H1 (cell line): ENCODE data around the gene TNP2. TPM values are rescaled to one million over a fixed set of nuclear protein-coding genes. Genes with fewer than 3 reads are reported as not detected.

Experiments used
- CBX5 ChIP-seq: fragments of 300-800, 300-1000 bp; sonication (generic); IDR thresholded peaks from 2 replicates; pipeline ENCODE4 v1.7.1; 2016; ENCODE audit warnings: antibody characterized with exemption, low read length, low read depth
- EP300 ChIP-seq, 2 experiments: IDR thresholded peaks; 1 replicate in 1 of 2; 2 replicates in 1 of 2; pipeline ENCODE4 v1.6.1; 2011 to 2012; ENCODE audit warnings: low read depth in 2 of 2, low read length in 2 of 2, mild to moderate bottlenecking in 2 of 2, borderline replicate concordance in 1 of 2, inconsistent platforms in 1 of 2, moderate library complexity in 1 of 2
- FOSL1 ChIP-seq: IDR thresholded peaks from 2 replicates; pipeline ENCODE4 v1.6.1; 2011; ENCODE audit warnings: mild to moderate bottlenecking, low read depth, low read length, moderate library complexity; ENCODE audit not compliant: insufficient read depth
- KDM5A ChIP-seq: fragments of 200-600 bp; IDR thresholded peaks from 2 replicates; pipeline ENCODE4 v1.7.1; 2012; ENCODE audit warnings: mild to moderate bottlenecking, low read length, inconsistent platforms, mixed read lengths
- NRF1 ChIP-seq: IDR thresholded peaks from 2 replicates; pipeline ENCODE4 v1.6.1; 2011; ENCODE audit warnings: mild to moderate bottlenecking, low read depth, low read length, improper control_type of control experiment
- POU5F1 ChIP-seq: IDR thresholded peaks from 2 replicates; pipeline ENCODE4 v1.6.1; 2011; ENCODE audit warnings: low read depth, mild to moderate bottlenecking, low read length, moderate library complexity
- TAF7 ChIP-seq: optimal IDR thresholded peaks from 2 replicates; pipeline ENCODE3; 2011; ENCODE audit warnings: low read depth, mild to moderate bottlenecking, inconsistent platforms, low read length, moderate library complexity, borderline replicate concordance
- polyA plus RNA-seq, 7 experiments: library from polyadenylated mRNA; depleted of rRNA in 3 of 7; stranded (reverse) in 5 of 7; unstranded in 2 of 7; fragments of >200 nt in 5 of 7; fragments of 200-250 nt in 2 of 7; gene quantifications; 1 replicate in 5 of 7; 2 replicates in 1 of 7; 4 replicates in 1 of 7; pipeline versions ENCODE4 v1.2.1 to v1.2.3, GENCODE V29; 2011 to 2013; ENCODE audit warnings: missing spikeins in 2 of 7, mixed read lengths in 2 of 7
- total RNA-seq: library from RNA; stranded (reverse); fragmentation: NEBNext Ultra II Directional; extraction: Animal tissue kit (Norgen Biotek cat#: 25700); gene quantifications from 2 replicates; pipeline ENCODE4 v1.2.1, GENCODE V29; 2021
- TF ChIP-seq, protein P1 (sequence below): fragments of 300-600 bp; sonication (generic); IDR thresholded peaks from 2 replicates; pipeline ENCODE4 v1.7.1; 2012; ENCODE audit warnings: low read length, moderate library complexity, mild to moderate bottlenecking, inconsistent platforms; ENCODE audit not compliant: insufficient replicate concordance

TNP2 gene
- total and polyA plus RNA-seq, 2 of the 8 experiments (the other 6 are each of a cell fraction or from before 2014, with no cell fraction given), result not detected

GRCh38 chr16:11268921-11269375 lies at the start of gene TNP2 (continued):
- no peak for TF ChIP-seq FOSL1
- no peak for TF ChIP-seq KDM5A
- TF ChIP-seq TAF7, result no peak
- no peak for TF ChIP-seq EP300 (IDR thresholded peaks at IDR 0.05; ENCODE audit: borderline replicate concordance in 1 of 2, low read depth in 2 of 2, low read length in 2 of 2)
- TF ChIP-seq CBX5, result no peak
- no peak for TF ChIP-seq NRF1
- TF ChIP-seq POU5F1, result no peak
- TF ChIP-seq, protein P1, sequence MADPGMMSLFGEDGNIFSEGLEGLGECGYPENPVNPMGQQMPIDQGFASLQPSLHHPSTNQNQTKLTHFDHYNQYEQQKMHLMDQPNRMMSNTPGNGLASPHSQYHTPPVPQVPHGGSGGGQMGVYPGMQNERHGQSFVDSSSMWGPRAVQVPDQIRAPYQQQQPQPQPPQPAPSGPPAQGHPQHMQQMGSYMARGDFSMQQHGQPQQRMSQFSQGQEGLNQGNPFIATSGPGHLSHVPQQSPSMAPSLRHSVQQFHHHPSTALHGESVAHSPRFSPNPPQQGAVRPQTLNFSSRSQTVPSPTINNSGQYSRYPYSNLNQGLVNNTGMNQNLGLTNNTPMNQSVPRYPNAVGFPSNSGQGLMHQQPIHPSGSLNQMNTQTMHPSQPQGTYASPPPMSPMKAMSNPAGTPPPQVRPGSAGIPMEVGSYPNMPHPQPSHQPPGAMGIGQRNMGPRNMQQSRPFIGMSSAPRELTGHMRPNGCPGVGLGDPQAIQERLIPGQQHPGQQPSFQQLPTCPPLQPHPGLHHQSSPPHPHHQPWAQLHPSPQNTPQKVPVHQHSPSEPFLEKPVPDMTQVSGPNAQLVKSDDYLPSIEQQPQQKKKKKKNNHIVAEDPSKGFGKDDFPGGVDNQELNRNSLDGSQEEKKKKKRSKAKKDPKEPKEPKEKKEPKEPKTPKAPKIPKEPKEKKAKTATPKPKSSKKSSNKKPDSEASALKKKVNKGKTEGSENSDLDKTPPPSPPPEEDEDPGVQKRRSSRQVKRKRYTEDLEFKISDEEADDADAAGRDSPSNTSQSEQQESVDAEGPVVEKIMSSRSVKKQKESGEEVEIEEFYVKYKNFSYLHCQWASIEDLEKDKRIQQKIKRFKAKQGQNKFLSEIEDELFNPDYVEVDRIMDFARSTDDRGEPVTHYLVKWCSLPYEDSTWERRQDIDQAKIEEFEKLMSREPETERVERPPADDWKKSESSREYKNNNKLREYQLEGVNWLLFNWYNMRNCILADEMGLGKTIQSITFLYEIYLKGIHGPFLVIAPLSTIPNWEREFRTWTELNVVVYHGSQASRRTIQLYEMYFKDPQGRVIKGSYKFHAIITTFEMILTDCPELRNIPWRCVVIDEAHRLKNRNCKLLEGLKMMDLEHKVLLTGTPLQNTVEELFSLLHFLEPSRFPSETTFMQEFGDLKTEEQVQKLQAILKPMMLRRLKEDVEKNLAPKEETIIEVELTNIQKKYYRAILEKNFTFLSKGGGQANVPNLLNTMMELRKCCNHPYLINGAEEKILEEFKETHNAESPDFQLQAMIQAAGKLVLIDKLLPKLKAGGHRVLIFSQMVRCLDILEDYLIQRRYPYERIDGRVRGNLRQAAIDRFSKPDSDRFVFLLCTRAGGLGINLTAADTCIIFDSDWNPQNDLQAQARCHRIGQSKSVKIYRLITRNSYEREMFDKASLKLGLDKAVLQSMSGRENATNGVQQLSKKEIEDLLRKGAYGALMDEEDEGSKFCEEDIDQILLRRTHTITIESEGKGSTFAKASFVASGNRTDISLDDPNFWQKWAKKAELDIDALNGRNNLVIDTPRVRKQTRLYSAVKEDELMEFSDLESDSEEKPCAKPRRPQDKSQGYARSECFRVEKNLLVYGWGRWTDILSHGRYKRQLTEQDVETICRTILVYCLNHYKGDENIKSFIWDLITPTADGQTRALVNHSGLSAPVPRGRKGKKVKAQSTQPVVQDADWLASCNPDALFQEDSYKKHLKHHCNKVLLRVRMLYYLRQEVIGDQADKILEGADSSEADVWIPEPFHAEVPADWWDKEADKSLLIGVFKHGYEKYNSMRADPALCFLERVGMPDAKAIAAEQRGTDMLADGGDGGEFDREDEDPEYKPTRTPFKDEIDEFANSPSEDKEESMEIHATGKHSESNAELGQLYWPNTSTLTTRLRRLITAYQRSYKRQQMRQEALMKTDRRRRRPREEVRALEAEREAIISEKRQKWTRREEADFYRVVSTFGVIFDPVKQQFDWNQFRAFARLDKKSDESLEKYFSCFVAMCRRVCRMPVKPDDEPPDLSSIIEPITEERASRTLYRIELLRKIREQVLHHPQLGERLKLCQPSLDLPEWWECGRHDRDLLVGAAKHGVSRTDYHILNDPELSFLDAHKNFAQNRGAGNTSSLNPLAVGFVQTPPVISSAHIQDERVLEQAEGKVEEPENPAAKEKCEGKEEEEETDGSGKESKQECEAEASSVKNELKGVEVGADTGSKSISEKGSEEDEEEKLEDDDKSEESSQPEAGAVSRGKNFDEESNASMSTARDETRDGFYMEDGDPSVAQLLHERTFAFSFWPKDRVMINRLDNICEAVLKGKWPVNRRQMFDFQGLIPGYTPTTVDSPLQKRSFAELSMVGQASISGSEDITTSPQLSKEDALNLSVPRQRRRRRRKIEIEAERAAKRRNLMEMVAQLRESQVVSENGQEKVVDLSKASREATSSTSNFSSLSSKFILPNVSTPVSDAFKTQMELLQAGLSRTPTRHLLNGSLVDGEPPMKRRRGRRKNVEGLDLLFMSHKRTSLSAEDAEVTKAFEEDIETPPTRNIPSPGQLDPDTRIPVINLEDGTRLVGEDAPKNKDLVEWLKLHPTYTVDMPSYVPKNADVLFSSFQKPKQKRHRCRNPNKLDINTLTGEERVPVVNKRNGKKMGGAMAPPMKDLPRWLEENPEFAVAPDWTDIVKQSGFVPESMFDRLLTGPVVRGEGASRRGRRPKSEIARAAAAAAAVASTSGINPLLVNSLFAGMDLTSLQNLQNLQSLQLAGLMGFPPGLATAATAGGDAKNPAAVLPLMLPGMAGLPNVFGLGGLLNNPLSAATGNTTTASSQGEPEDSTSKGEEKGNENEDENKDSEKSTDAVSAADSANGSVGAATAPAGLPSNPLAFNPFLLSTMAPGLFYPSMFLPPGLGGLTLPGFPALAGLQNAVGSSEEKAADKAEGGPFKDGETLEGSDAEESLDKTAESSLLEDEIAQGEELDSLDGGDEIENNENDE, result no peak
